BJ (cell line): ENCODE results near the gene DAW1. TPM values are rescaled to one million over a fixed set of nuclear protein-coding genes. Genes with fewer than 3 reads are reported as not detected.
"Not testable (repeated sequence)": the region's sequence is repeated elsewhere in the genome, so short reads cannot be mapped to it uniquely, and the experiment has no call there.

ENCODE experiments used
- CTCF ChIA-PET: fragments of 350-600 bp; formaldehyde crosslinking; extraction: SDS; loops from one replicate; lab custom pipeline; 2021; ENCODE audit warnings: antibody characterized with exemption, inconsistent platforms; lab: Yijun Ruan, JAX
- POLR2A ChIA-PET: fragments of 300-600 bp; sonication (Branson Sonifier 250); formaldehyde crosslinking; extraction: SDS; loops from one replicate; lab custom pipeline; 2021; ENCODE audit warnings: antibody characterized with exemption; lab: Charles Lee
- DNase-seq: peaks from one replicate; pipeline ENCODE4 v3.0.0-alpha.2; 2011; ENCODE audit warnings: low read depth
- H3K27me3 ChIP-seq: 2 replicates; pipeline ENCODE4 v1.6.0; 2011; ENCODE audit warnings: low read length; ENCODE audit not compliant: control insufficient read depth, insufficient read depth
- H3K36me3 ChIP-seq: 2 replicates; pipeline ENCODE4 v1.5.1; 2011; ENCODE audit warnings: low read length; ENCODE audit not compliant: control insufficient read depth, insufficient read depth
- H3K4me3 ChIP-seq: 2 replicates; pipeline ENCODE4 v1.5.1; 2011; ENCODE audit warnings: low read depth, mild to moderate bottlenecking, control low read depth, low read length
- polyA plus RNA-seq: library from polyadenylated mRNA; depleted of rRNA; stranded (reverse); fragments of >200 nt; gene quantifications from 2 replicates; pipeline ENCODE4 v1.2.3, GENCODE V29; 2011
- TF ChIP-seq, protein P1 (sequence below): IDR thresholded peaks from 2 replicates; pipeline ENCODE4 v1.5.1; 2011; ENCODE audit warnings: low read depth, mild to moderate bottlenecking, control low read depth, inconsistent platforms, low read length, moderate library complexity; ENCODE audit not compliant: insufficient read depth

DAW1 gene
- polyA plus RNA-seq, 1 experiment = not detected

GRCh38 chr2:227932001-227932400 lies 60.6 kb downstream of the DAW1 start:
- TF ChIP-seq, protein P1, sequence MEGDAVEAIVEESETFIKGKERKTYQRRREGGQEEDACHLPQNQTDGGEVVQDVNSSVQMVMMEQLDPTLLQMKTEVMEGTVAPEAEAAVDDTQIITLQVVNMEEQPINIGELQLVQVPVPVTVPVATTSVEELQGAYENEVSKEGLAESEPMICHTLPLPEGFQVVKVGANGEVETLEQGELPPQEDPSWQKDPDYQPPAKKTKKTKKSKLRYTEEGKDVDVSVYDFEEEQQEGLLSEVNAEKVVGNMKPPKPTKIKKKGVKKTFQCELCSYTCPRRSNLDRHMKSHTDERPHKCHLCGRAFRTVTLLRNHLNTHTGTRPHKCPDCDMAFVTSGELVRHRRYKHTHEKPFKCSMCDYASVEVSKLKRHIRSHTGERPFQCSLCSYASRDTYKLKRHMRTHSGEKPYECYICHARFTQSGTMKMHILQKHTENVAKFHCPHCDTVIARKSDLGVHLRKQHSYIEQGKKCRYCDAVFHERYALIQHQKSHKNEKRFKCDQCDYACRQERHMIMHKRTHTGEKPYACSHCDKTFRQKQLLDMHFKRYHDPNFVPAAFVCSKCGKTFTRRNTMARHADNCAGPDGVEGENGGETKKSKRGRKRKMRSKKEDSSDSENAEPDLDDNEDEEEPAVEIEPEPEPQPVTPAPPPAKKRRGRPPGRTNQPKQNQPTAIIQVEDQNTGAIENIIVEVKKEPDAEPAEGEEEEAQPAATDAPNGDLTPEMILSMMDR = no peak
- Histone ChIP-seq H3K36me3 (no peaks in the 10 kb centered on the region), H3K27me3 (no peaks in the 10 kb centered on the region; the same call in 1 of the 2 replicates), H3K4me3 (no peak overlapping the region)
- POLR2A ChIA-PET = no interaction called here
- CTCF ChIA-PET = interaction anchor here (1.2 kb wide), 1 partner anchor 41 kb away, joined by 3 read pairs; no protein-coding TSS in a partner anchor
- DNase-seq = no peak

- ChIA-PET CTCF (interaction anchor here (1.2 kb wide), 1 partner anchor 42 kb away, joined by 3 read pairs; no protein-coding TSS in a partner anchor), POLR2A (no interaction called here)
- H3K36me3 ChIP-seq = no peaks in the 10 kb centered on the region
- TF ChIP-seq, protein P1 = no peak
- no peaks in the 10 kb centered on the region; the same call in 1 of the 2 replicates for H3K27me3 ChIP-seq
- DNase-seq = no peak
- H3K4me3 ChIP-seq = no peak overlapping the region
Observed at GRCh38 chr2:227932403-227932802, 61.0 kb downstream of the DAW1 start.

GRCh38 chr2:227933884-227934283 lies 62.5 kb downstream of the DAW1 start:
- Histone ChIP-seq H3K36me3 (no peaks in the 10 kb centered on the region), H3K4me3 (no peak overlapping the region), H3K27me3 (no peaks in the 10 kb centered on the region; the same call in 1 of the 2 replicates)
- CTCF ChIA-PET = no interaction called here
- TF ChIP-seq, protein P1 = no peak
- POLR2A ChIA-PET = no interaction called here
- no peak for DNase-seq

DNA sequence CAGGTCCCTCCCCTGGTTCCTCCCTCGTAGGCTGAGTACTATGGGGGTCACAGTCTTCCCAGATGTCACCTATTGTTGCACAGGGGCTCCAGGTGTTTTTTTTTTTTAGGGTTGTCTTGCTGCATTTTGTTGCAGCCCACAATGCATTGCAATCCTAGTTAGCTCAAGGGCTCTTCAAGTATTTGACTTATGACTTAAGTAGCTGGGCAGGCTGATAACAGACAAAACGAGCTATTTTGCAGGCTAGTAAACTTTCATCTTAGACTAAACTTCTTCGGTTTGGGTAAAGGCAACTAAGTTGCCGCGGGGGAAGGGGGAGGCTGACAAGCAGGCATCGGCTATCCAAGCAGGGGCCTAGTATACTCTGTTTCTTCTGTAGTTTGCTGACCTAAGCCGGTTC lies 64.8 kb downstream of the DAW1 start:
- CTCF ChIA-PET, H3K36me3 ChIP-seq, H3K4me3 ChIP-seq, H3K27me3 ChIP-seq, DNase-seq, POLR2A ChIA-PET: not testable (repeated sequence)

DNA sequence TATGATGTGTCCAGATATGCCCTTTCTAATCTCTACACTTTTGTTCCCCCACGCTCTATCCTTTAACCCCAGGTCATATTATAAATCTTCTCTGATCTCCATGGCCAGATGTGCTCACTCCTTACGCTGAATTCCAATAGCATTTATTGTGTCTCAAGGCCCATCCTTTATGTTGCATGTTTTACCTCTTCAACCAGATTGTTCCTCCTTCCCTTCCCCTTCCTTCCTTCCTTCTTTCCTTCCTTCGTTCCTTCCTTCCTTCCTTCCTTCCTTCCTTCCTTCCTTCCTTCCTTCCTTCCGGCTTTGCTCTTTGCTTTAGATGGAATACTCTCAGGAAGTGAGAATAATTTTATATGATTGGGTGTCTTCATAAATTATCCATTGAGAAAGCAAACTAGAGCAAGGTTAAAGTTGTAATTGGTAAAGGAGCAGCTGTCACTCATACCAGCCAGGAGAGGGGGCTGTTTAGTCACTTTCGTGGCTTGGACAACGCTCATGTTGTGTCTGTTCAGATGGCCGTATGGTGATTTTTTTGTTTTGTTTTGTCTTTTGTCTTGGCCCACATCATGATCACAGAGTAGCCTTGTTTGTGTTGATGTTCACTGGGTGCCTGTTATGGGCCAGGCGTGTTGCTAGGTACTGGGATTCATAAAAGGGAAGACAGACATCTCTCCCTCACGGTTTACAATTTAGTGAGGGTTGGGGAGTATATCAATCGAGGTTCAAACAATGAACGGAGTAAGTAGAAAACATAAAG lies 68.0 kb downstream of the DAW1 start:
- DNase-seq = no peak
- CTCF ChIA-PET = interaction anchor here (0.7 to 1.1 kb wide), 2 partner anchors 62 to 104 kb away, joined by 3 to 4 read pairs; no protein-coding TSS in a partner anchor

More for the DNA sequence above, 68.0 kb downstream of the DAW1 start:
- POLR2A ChIA-PET = interaction anchor here (0.6 kb wide), 1 partner anchor 10 kb away, joined by 11 read pairs; no protein-coding TSS in a partner anchor
- Histone ChIP-seq H3K36me3 (no peaks in the 10 kb centered on the region), H3K4me3 (no peak overlapping the region), H3K27me3 (no peaks in the 10 kb centered on the region; the same call in 1 of the 2 replicates)
- TF ChIP-seq, protein P1 = peak; percentile 52
